ENCODE results near the gene ATP13A2. TPM values are rescaled to one million over a fixed set of nuclear protein-coding genes. Genes with fewer than 3 reads are reported as not detected.

ATP13A2 gene
- total and polyA plus RNA-seq, 2 experiments from 2014 or later = 29.6 to 32.4 TPM

GRCh38 chr1:17046334-17046657 is 34.6 kb upstream of the ATP13A2 start:
- Histone ChIP-seq H3K4me2 (ENCODE audit: unreplicated experiment) (no peak overlapping the region), H3K9me2 (ENCODE audit: insufficient read depth) (no peaks in the 10 kb centered on the region), H3K27me3 (replicated peaks; ENCODE audit: insufficient read depth) (no peaks in the 10 kb centered on the region), H3K9me3 (ENCODE audit: low read depth) (no peaks in the 10 kb centered on the region), H3K9ac (no peak overlapping the region), H3K79me2 (ENCODE audit: insufficient read depth) (peaks cover 88% of the 10 kb centered on the region), H3K36me3 (ENCODE audit: low read depth) (peaks cover 34% of the 10 kb centered on the region), H3K27ac (no peak overlapping the region; the same call in 1 of the 2 replicates), H3F3A (ENCODE audit: insufficient read depth) (peaks cover 5% of the 10 kb centered on the region; the same call in 1 of the 2 replicates), H4K20me1 (ENCODE audit: insufficient read depth) (no peaks in the 10 kb centered on the region), H2AFZ (no peak overlapping the region), H3K4me1 (ENCODE audit: insufficient read depth) (peaks cover 3% of the 10 kb centered on the region; the same call in 1 of the 2 replicates), H3K4me3 (no peak overlapping the region)
- in situ Hi-C loops (cut with MboI) = no loop called here
- WGBS, 2 experiments (ENCODE audit: low coverage in 1 of 2, low lambda C conversion rate in 2 of 2, missing lambda C conversion rate in 2 of 2) = 59 to 65% methylated on average over 3 of the region's 3 CpGs
- TF ChIP-seq EZH2 (IDR thresholded peaks at IDR 0.05; ENCODE audit: insufficient read depth, poor library complexity, severe bottlenecking) (no peak), EZH2phosphoT487 (IDR thresholded peaks at IDR 0.05; ENCODE audit: insufficient read depth, low read depth) (no peak)
- DNase-seq = no peak

GRCh38 chr1:17045634-17046333 is 34.1 kb upstream of the ATP13A2 start:
- Histone ChIP-seq H3K4me2 (ENCODE audit: unreplicated experiment) (peak overlapping the region; percentile 77), H3K9me3 (ENCODE audit: low read depth) (no peaks in the 10 kb centered on the region), H4K20me1 (ENCODE audit: insufficient read depth) (no peaks in the 10 kb centered on the region), H3K27me3 (replicated peaks; ENCODE audit: insufficient read depth) (no peaks in the 10 kb centered on the region), H3K4me1 (ENCODE audit: insufficient read depth) (peaks cover 3% of the 10 kb centered on the region; the same call in 1 of the 2 replicates), H3K4me3 (peak overlapping the region; percentile 57), H3K36me3 (ENCODE audit: low read depth) (peaks cover 36% of the 10 kb centered on the region), H3K27ac (peak overlapping the region; percentile 28; the same call in 1 of the 2 replicates), H3K9ac (peak overlapping the region; percentile 48), H3F3A (ENCODE audit: insufficient read depth) (peaks cover 5% of the 10 kb centered on the region; the same call in 1 of the 2 replicates), H2AFZ (peak overlapping the region; percentile 69), H3K9me2 (ENCODE audit: insufficient read depth) (no peaks in the 10 kb centered on the region), H3K79me2 (ENCODE audit: insufficient read depth) (peaks cover 88% of the 10 kb centered on the region)
- WGBS, 2 experiments (ENCODE audit: low coverage in 1 of 2, low lambda C conversion rate in 2 of 2, missing lambda C conversion rate in 2 of 2) = 10 to 16% methylated on average over 9 of the region's 9 CpGs
- TF ChIP-seq EZH2 (IDR thresholded peaks at IDR 0.05; ENCODE audit: insufficient read depth, poor library complexity, severe bottlenecking) (no peak), EZH2phosphoT487 (IDR thresholded peaks at IDR 0.05; ENCODE audit: insufficient read depth, low read depth) (no peak)
- in situ Hi-C loops (cut with MboI) = no loop called here
- peak; percentile 86 for DNase-seq

- TF ChIP-seq EZH2phosphoT487 (IDR thresholded peaks at IDR 0.05; ENCODE audit: insufficient read depth, low read depth) = no peak
- TF ChIP-seq EZH2 (IDR thresholded peaks at IDR 0.05; ENCODE audit: insufficient read depth, poor library complexity, severe bottlenecking) = no peak
- no peak overlapping the region for H3K27ac ChIP-seq
- H3K9me3 ChIP-seq (ENCODE audit: low read depth) = no peaks in the 10 kb centered on the region
- H3K4me2 ChIP-seq (ENCODE audit: unreplicated experiment) = peak overlapping the region; percentile 77
- WGBS, 2 experiments (ENCODE audit: low coverage in 1 of 2, low lambda C conversion rate in 2 of 2, missing lambda C conversion rate in 2 of 2) = 62 to 63% methylated on average over 5 of the region's 5 CpGs
- H3K27me3 ChIP-seq (replicated peaks; ENCODE audit: insufficient read depth) = no peaks in the 10 kb centered on the region
- peaks cover 5% of the 10 kb centered on the region; the same call in 1 of the 2 replicates for H3F3A ChIP-seq (ENCODE audit: insufficient read depth)
- H3K9me2 ChIP-seq (ENCODE audit: insufficient read depth) = no peaks in the 10 kb centered on the region
- in situ Hi-C loops (cut with MboI) = no loop called here
- no peak overlapping the region for H3K4me3 ChIP-seq
- H3K4me1 ChIP-seq (ENCODE audit: insufficient read depth) = peaks cover 3% of the 10 kb centered on the region; the same call in 1 of the 2 replicates
- peak; percentile 13 for DNase-seq
- no peak overlapping the region for H2AFZ ChIP-seq
- peaks cover 88% of the 10 kb centered on the region for H3K79me2 ChIP-seq (ENCODE audit: insufficient read depth)
- peaks cover 38% of the 10 kb centered on the region for H3K36me3 ChIP-seq (ENCODE audit: low read depth)
- H3K9ac ChIP-seq = peak overlapping the region; percentile 48; the same call in 1 of the 2 replicates
- no peaks in the 10 kb centered on the region for H4K20me1 ChIP-seq (ENCODE audit: insufficient read depth)
These were observed 33.4 kb upstream of the ATP13A2 start for GRCh38 chr1:17045150-17045549.

GRCh38 chr1:17043676-17044075 is 31.9 kb upstream of the ATP13A2 start:
- in situ Hi-C loops (cut with MboI) = loop anchor here (5.0 kb wide), 1 partner anchor 81 kb away; no protein-coding TSS in a partner anchor
- Histone ChIP-seq H3K9me3 (ENCODE audit: low read depth) (no peaks in the 10 kb centered on the region), H3K4me2 (ENCODE audit: unreplicated experiment) (no peak overlapping the region), H3K27ac (no peak overlapping the region), H3K27me3 (replicated peaks; ENCODE audit: insufficient read depth) (no peaks in the 10 kb centered on the region), H3F3A (ENCODE audit: insufficient read depth) (peaks cover 5% of the 10 kb centered on the region; the same call in 1 of the 2 replicates), H3K9me2 (ENCODE audit: insufficient read depth) (no peaks in the 10 kb centered on the region), H3K79me2 (ENCODE audit: insufficient read depth) (peaks cover 80% of the 10 kb centered on the region), H2AFZ (no peak overlapping the region), H3K4me1 (ENCODE audit: insufficient read depth) (peaks cover 3% of the 10 kb centered on the region; the same call in 1 of the 2 replicates), H3K36me3 (ENCODE audit: low read depth) (peaks cover 37% of the 10 kb centered on the region), H3K9ac (no peak overlapping the region), H4K20me1 (ENCODE audit: insufficient read depth) (no peaks in the 10 kb centered on the region), H3K4me3 (no peak overlapping the region)
- no peak for DNase-seq
- WGBS, 2 experiments (ENCODE audit: low coverage in 1 of 2, low lambda C conversion rate in 2 of 2, missing lambda C conversion rate in 2 of 2) = 77 to 78% methylated on average over 5 of the region's 5 CpGs
- no peak for TF ChIP-seq EZH2phosphoT487 (IDR thresholded peaks at IDR 0.05; ENCODE audit: insufficient read depth, low read depth)
- no peak for TF ChIP-seq EZH2 (IDR thresholded peaks at IDR 0.05; ENCODE audit: insufficient read depth, poor library complexity, severe bottlenecking)
